Endothelial cell of hepatic sinusoid (primary cell): ENCODE measurements around the gene PALLD.

Source experiments
- in situ Hi-C: cut with HindIII; loops from 2 replicates; pipeline ENCODE4 v1.10.0; 2017; ENCODE audit warnings: low sequenced_read_pairs

The PALLD gene

GRCh38 chr4:168857009-168857408 is 360.2 kb downstream of the PALLD start:
- in situ Hi-C loops = no loop called here

- in situ Hi-C loops = no loop called here
Observed at GRCh38 chr4:168857546-168858314, 360.9 kb downstream of the PALLD start.

GRCh38 chr4:168859100-168859499 is 362.2 kb downstream of the PALLD start:
- in situ Hi-C loops = no loop called here

GRCh38 chr4:168859888-168860694 is 363.2 kb downstream of the PALLD start:
- in situ Hi-C loops = no loop called here

GRCh38 chr4:168860827-168861226 is 364.0 kb downstream of the PALLD start:
- in situ Hi-C loops = no loop called here

GRCh38 chr4:168863719-168864647 is 367.1 kb downstream of the PALLD start:
- in situ Hi-C loops = no loop called here

GRCh38 chr4:168864821-168865541 is 368.1 kb downstream of the PALLD start:
- in situ Hi-C loops = no loop called here

GRCh38 chr4:168865854-168866253 is 369.0 kb downstream of the PALLD start:
- in situ Hi-C loops = no loop called here

- in situ Hi-C loops = no loop called here
Observed at GRCh38 chr4:168866635-168867034, 369.8 kb downstream of the PALLD start.

- in situ Hi-C loops = no loop called here
Observed at GRCh38 chr4:168867128-168867527, 370.3 kb downstream of the PALLD start.

GRCh38 chr4:168868044-168868781 is 371.4 kb downstream of the PALLD start:
- in situ Hi-C loops = no loop called here

GRCh38 chr4:168868802-168869201 is 371.9 kb downstream of the PALLD start:
- in situ Hi-C loops = no loop called here

- in situ Hi-C loops = no loop called here
Observed at GRCh38 chr4:168870004-168870403, 373.2 kb downstream of the PALLD start.

GRCh38 chr4:168871632-168872031 is 374.8 kb downstream of the PALLD start:
- in situ Hi-C loops = no loop called here

GRCh38 chr4:168874083-168874482 is 377.2 kb downstream of the PALLD start:
- in situ Hi-C loops = no loop called here

- in situ Hi-C loops = no loop called here
Observed at GRCh38 chr4:168876106-168876505, 379.3 kb downstream of the PALLD start.

- in situ Hi-C loops = no loop called here
Observed at GRCh38 chr4:168877511-168878491, 380.9 kb downstream of the PALLD start.

GRCh38 chr4:168878623-168879022 is 381.8 kb downstream of the PALLD start:
- in situ Hi-C loops = no loop called here

- in situ Hi-C loops = no loop called here
Observed at GRCh38 chr4:168879188-168879587, 382.3 kb downstream of the PALLD start.
